B cell (primary cell): Measurements from ENCODE around the gene SSC4D. TPM values are rescaled to one million over a fixed set of nuclear protein-coding genes. Genes with fewer than 3 reads are reported as not detected.

Source experiments
- ATAC-seq: fragments of 200-7000 bp; cut with Tn5 transposase; one replicate; pipeline ENCODE4 v1.10.0; 2021; ENCODE audit warnings: low read depth, mild to moderate bottlenecking, moderate number of reproducible peaks, moderate library complexity
- CTCF ChIA-PET: fragments of 350-600 bp; sonication (Branson Sonifier 250); formaldehyde crosslinking; loops from one replicate; lab custom pipeline; 2021; ENCODE audit warnings: antibody characterized with exemption, inconsistent platforms; lab: Charles Lee
- POLR2A ChIA-PET: fragments of 350-600 bp; sonication (Branson Sonifier 250); formaldehyde crosslinking; loops from one replicate; lab custom pipeline; 2021; ENCODE audit warnings: antibody characterized with exemption; lab: Charles Lee
- DNase-seq: peaks from one replicate; pipeline ENCODE4 v3.0.0; 2013
- H2AFZ ChIP-seq: 2 replicates; pipeline ENCODE4 v1.6.1; 2012; ENCODE audit warnings: mild to moderate bottlenecking, low read depth, low read length; ENCODE audit not compliant: insufficient read depth, poor library complexity, severe bottlenecking
- H3K27ac ChIP-seq, 2 donors: 1 replicate in 1 of 2; 2 replicates in 1 of 2; pipeline ENCODE4 v1.5.1; 2012 to 2013; ENCODE audit warnings: low read length in 2 of 2, mild to moderate bottlenecking in 2 of 2, moderate library complexity in 1 of 2
- H3K27me3 ChIP-seq, 4 experiments: fragments of 200-600 bp in 1 of 4; sonication (generic) in 1 of 4; replicated peaks in 1 of 4; 1 replicate in 2 of 4; 2 replicates in 2 of 4; pipeline versions ENCODE4 v1.6.1 to v1.7.0; 2013 to 2016; ENCODE audit warnings: low read length in 3 of 4, mild to moderate bottlenecking in 2 of 4, mixed read lengths in 1 of 4, moderate library complexity in 1 of 4; ENCODE audit not compliant: insufficient read depth in 4 of 4, control insufficient read depth in 3 of 4; ENCODE audit errors: control extremely low read depth in 1 of 4
- H3K36me3 ChIP-seq, 2 experiments: replicated peaks in 1 of 2; 1 replicate in 1 of 2; 2 replicates in 1 of 2; pipeline versions ENCODE4 v1.6.1 to v1.7.1; 2013; ENCODE audit warnings: low read length in 1 of 2; ENCODE audit not compliant: insufficient read depth in 2 of 2, control insufficient read depth in 1 of 2; ENCODE audit errors: control extremely low read depth in 1 of 2, extremely low read depth in 1 of 2
- H3K4me1 ChIP-seq, 2 donors: fragments of 200-600 bp in 1 of 2; sonication (generic) in 1 of 2; 1 replicate in 1 of 2; 2 replicates in 1 of 2; pipeline versions ENCODE4 v1.5.1 to v1.6.1; 2013 to 2017; ENCODE audit warnings: low read length in 2 of 2; ENCODE audit not compliant: control insufficient read depth in 2 of 2, insufficient read depth in 2 of 2
- H3K4me2 ChIP-seq: replicated peaks from 2 replicates; pipeline ENCODE3; 2012; ENCODE audit warnings: mild to moderate bottlenecking, low read depth, low read length; ENCODE audit not compliant: poor library complexity, severe bottlenecking
- H3K4me3 ChIP-seq, 5 experiments: fragments of 200-600 bp in 1 of 5; sonication (generic) in 1 of 5; 1 replicate in 3 of 5; 2 replicates in 2 of 5; pipeline versions ENCODE4 v1.5.1 to v1.7.0; 2011 to 2016; ENCODE audit warnings: low read length in 4 of 5, mild to moderate bottlenecking in 4 of 5, low read depth in 2 of 5, control low read depth in 1 of 5, moderate library complexity in 1 of 5; ENCODE audit not compliant: insufficient read depth in 1 of 5; ENCODE audit errors: control extremely low read depth in 1 of 5, extremely low read depth in 1 of 5
- H3K79me2 ChIP-seq: fragments of 200-600 bp; sonication (generic); one replicate; pipeline ENCODE4 v1.6.0; 2016; ENCODE audit warnings: low read length; ENCODE audit not compliant: control insufficient read depth, insufficient read depth
- H3K9ac ChIP-seq: fragments of 200-600 bp; sonication (generic); 2 replicates; pipeline ENCODE4 v1.6.1; 2017; ENCODE audit warnings: mild to moderate bottlenecking, low read length, moderate library complexity
- H3K9me3 ChIP-seq, 3 donors: one replicate each; pipeline versions ENCODE4 v1.6.1 to v1.7.1; 2013; ENCODE audit warnings: low read length in 2 of 3; ENCODE audit not compliant: control insufficient read depth in 2 of 3, insufficient read depth in 1 of 3; ENCODE audit errors: control extremely low read depth in 1 of 3
- H4K20me1 ChIP-seq: 2 replicates; pipeline ENCODE4 v1.6.0; 2012; ENCODE audit warnings: mild to moderate bottlenecking, low read length; ENCODE audit not compliant: insufficient read depth, control insufficient read depth, poor library complexity, severe bottlenecking
- H3K27ac Mint-ChIP-seq: one replicate; pipeline ENCODE4 v1.8.0; 2021; ENCODE audit warnings: mixed read lengths
- H3K27me3 Mint-ChIP-seq: one replicate; pipeline ENCODE4 v1.8.0; 2021; ENCODE audit warnings: mixed read lengths
- H3K4me1 Mint-ChIP-seq: one replicate; pipeline ENCODE4 v1.8.0; 2021; ENCODE audit warnings: mixed read lengths
- H3K4me3 Mint-ChIP-seq: one replicate; pipeline ENCODE4 v1.8.0; 2021; ENCODE audit warnings: mixed read lengths
- H3K9me3 Mint-ChIP-seq: one replicate; pipeline ENCODE4 v1.8.0; 2022; ENCODE audit warnings: mixed read lengths; ENCODE audit not compliant: insufficient read depth
- CTCF ChIP-seq: fragments of 200-600 bp; IDR thresholded peaks from one replicate; pipeline ENCODE4 v1.8.0; 2022; ENCODE audit warnings: antibody characterized with exemption, mild to moderate bottlenecking
- EZH2 ChIP-seq: IDR thresholded peaks from 2 replicates; pipeline ENCODE4 v1.6.1; 2012; ENCODE audit warnings: borderline replicate concordance, low read depth, mild to moderate bottlenecking, moderate library complexity, low read length; ENCODE audit not compliant: insufficient read depth, poor library complexity, severe bottlenecking
- WGBS: methylation state at CpG from one replicate; pipeline ENCODE4 v1.1.5; 2013; ENCODE audit warnings: missing lambda C conversion rate; ENCODE audit not compliant: insufficient coverage; 5-methylcytosine and 5-hydroxymethylcytosine counted together
- intact Hi-C: fragments of 100-400 bp; cut with micrococcal nuclease; formaldehyde crosslinking; loops from one replicate; pipeline ENCODE4 v1.10.0; 2022
- polyA plus RNA-seq: library from polyadenylated mRNA; depleted of rRNA; stranded (reverse); fragments of >200 nt; gene quantifications from 2 replicates; pipeline ENCODE4 v1.2.3, GENCODE V29; 2012
- total RNA-seq, 2 donors: library from RNA; stranded (reverse); fragments of 120-200 nt in 1 of 2; gene quantifications; 1 replicate in 1 of 2; 2 replicates in 1 of 2; pipeline versions ENCODE4 v1.2.3 to v1.2.4, GENCODE V29; 2013 to 2022

SSC4D gene
- total and polyA plus RNA-seq, 2 donors (not counting 1 experiment from before 2014, with no cell fraction given), result 0.16 TPM; not detected in 1

GRCh38 chr7:76354981-76355730 is 54.3 kb downstream of the SSC4D start:
- H3K4me3 Mint-ChIP-seq, result no peak overlapping the region
- Histone ChIP-seq H3K4me3 (no peak overlapping the region), H3K4me1 (peaks cover 17 to 19% of the 10 kb centered on the region in 2 donors), H3K27ac (no peak overlapping the region), H2AFZ (no peak overlapping the region), H3K9ac (no peak overlapping the region), H4K20me1 (peaks cover 83% of the 10 kb centered on the region), H3K9me3 (no peaks in the 10 kb centered on the region), H3K4me2 (no peak overlapping the region), H3K36me3 (peaks cover 4 to 17% of the 10 kb centered on the region in 2 experiments), H3K79me2 (peaks cover 84% of the 10 kb centered on the region), H3K27me3 (no peaks in the 10 kb centered on the region)
- H3K4me1 Mint-ChIP-seq, result peaks cover 55% of the 10 kb centered on the region
- TF ChIP-seq CTCF, result no peak
- DNase-seq (no peak), ATAC-seq (no peak)
- H3K27ac Mint-ChIP-seq, result no peak overlapping the region
- H3K27me3 Mint-ChIP-seq, result no peaks in the 10 kb centered on the region
- ChIA-PET POLR2A (no interaction called here), CTCF (no interaction called here)
- intact Hi-C loops, result loop anchor here (5.0 kb wide), 1 partner anchor 308 kb away; the partner anchor contains the start of genes MDH2 and STYXL1
- 96% methylated on average over 3 of the region's 9 CpGs for WGBS
- H3K9me3 Mint-ChIP-seq, result no peaks in the 10 kb centered on the region

- H3K4me3 ChIP-seq, result no peak overlapping the region
- H3K4me1 Mint-ChIP-seq, result peaks cover 51% of the 10 kb centered on the region
- H3K4me3 Mint-ChIP-seq, result no peak overlapping the region
- ATAC-seq, result no peak
- 100% methylated on average over 1 of the region's 4 CpGs for WGBS
- no peak overlapping the region for H2AFZ ChIP-seq
- TF ChIP-seq CTCF (no peak), EZH2 (no peak)
- no peak overlapping the region for H3K27ac Mint-ChIP-seq
- no peak for DNase-seq
- no peak overlapping the region for H3K27ac ChIP-seq
- peaks cover 13 to 16% of the 10 kb centered on the region in 2 donors for H3K4me1 ChIP-seq
- no peaks in the 10 kb centered on the region for H3K9me3 ChIP-seq
- peaks cover 91% of the 10 kb centered on the region for H3K79me2 ChIP-seq
- H3K36me3 ChIP-seq, result peaks cover 5 to 22% of the 10 kb centered on the region in 2 experiments
- H3K9me3 Mint-ChIP-seq, result no peaks in the 10 kb centered on the region
- H3K9ac ChIP-seq, result no peak overlapping the region
- H3K27me3 ChIP-seq, result no peaks in the 10 kb centered on the region
- ChIA-PET POLR2A (interaction anchor here (0.7 kb wide), 2 partner anchors 19 to 872 kb away, joined by 5 read pairs; no protein-coding TSS in a partner anchor), CTCF (no interaction called here)
- no peaks in the 10 kb centered on the region for H3K27me3 Mint-ChIP-seq
- H3K4me2 ChIP-seq, result no peak overlapping the region
- H4K20me1 ChIP-seq, result peaks cover 89% of the 10 kb centered on the region
- intact Hi-C loops, result no loop called here
Observed at GRCh38 chr7:76354516-76354915, 55.0 kb downstream of the SSC4D start.
